CD4-positive, alpha-beta T cell treated with Interleukin-17A for 4 hours (primary cell): ENCODE measurements around the gene HPS5.

ENCODE experiments used
- DNase-seq: peaks from one replicate; pipeline ENCODE4 v3.0.0-alpha.2; 2020; ENCODE audit warnings: mixed read lengths

The HPS5 gene

GRCh38 chr11:18320617-18321016 is 1.3 kb downstream of the HPS5 start:
- no peak for DNase-seq

GRCh38 chr11:18319914-18320313 is 2.0 kb downstream of the HPS5 start:
- DNase-seq = no peak

- no peak for DNase-seq
Observed at GRCh38 chr11:18317551-18317950, 4.4 kb downstream of the HPS5 start.

GRCh38 chr11:18315893-18316292 is 6.0 kb downstream of the HPS5 start:
- DNase-seq = no peak

- no peak for DNase-seq
Observed at GRCh38 chr11:18314784-18315523, 7.0 kb downstream of the HPS5 start.

GRCh38 chr11:18313965-18314763 is 7.8 kb downstream of the HPS5 start:
- no peak for DNase-seq

- DNase-seq = no peak
Observed at GRCh38 chr11:18312663-18313420, 9.1 kb downstream of the HPS5 start.

GRCh38 chr11:18312012-18312411 is 9.9 kb downstream of the HPS5 start:
- no peak for DNase-seq

- no peak for DNase-seq
Observed at GRCh38 chr11:18310800-18311340, 11.1 kb downstream of the HPS5 start.

GRCh38 chr11:18309691-18310090 is 12.2 kb downstream of the HPS5 start:
- no peak for DNase-seq

GRCh38 chr11:18308242-18308641 is 13.7 kb downstream of the HPS5 start:
- no peak for DNase-seq

GRCh38 chr11:18307461-18308139 is 14.3 kb downstream of the HPS5 start:
- no peak for DNase-seq

- no peak for DNase-seq
Observed at GRCh38 chr11:18304745-18305144, 17.2 kb downstream of the HPS5 start.

- DNase-seq = no peak
Observed at GRCh38 chr11:18299721-18300120, 22.2 kb downstream of the HPS5 start.

- no peak for DNase-seq
Observed at GRCh38 chr11:18295316-18295715, 26.6 kb downstream of the HPS5 start.

GRCh38 chr11:18294862-18295261 is 27.1 kb downstream of the HPS5 start:
- no peak for DNase-seq

GRCh38 chr11:18288911-18289310 is 33.0 kb downstream of the HPS5 start:
- no peak for DNase-seq

GRCh38 chr11:18285841-18286240 is 36.1 kb downstream of the HPS5 start:
- no peak for DNase-seq

- no peak for DNase-seq
Observed at GRCh38 chr11:18282626-18283025, 39.3 kb downstream of the HPS5 start.

- DNase-seq = no peak
Observed at GRCh38 chr11:18280438-18281045, 41.4 kb downstream of the HPS5 start.

GRCh38 chr11:18277565-18278271 is 44.2 kb downstream of the HPS5 start:
- no peak for DNase-seq

GRCh38 chr11:18271206-18271605 is 50.7 kb downstream of the HPS5 start:
- no peak for DNase-seq
